ENCODE results near the gene FTL.
A peak's percentile ranks its signal among the peaks of the same experiment; 100 is the strongest.

The FTL gene

GRCh38 chr19:48965806-48966540 lies 864 bp downstream of the FTL start:
- peak; percentile 68 to 76 for DNase-seq (ENCODE audit: low read depth in 2 of 2)

- no peak for DNase-seq (ENCODE audit: low read depth in 2 of 2)
These were observed 1.6 kb downstream of the FTL start for GRCh38 chr19:48966541-48967345.

- no peak for DNase-seq (ENCODE audit: low read depth in 2 of 2)
These were observed 2.5 kb downstream of the FTL start for GRCh38 chr19:48967346-48968178.

GRCh38 chr19:48968179-48968661 lies 3.1 kb downstream of the FTL start:
- no peak for DNase-seq (ENCODE audit: low read depth in 2 of 2)

- no peak for DNase-seq (ENCODE audit: low read depth in 2 of 2)
These were observed 3.7 kb downstream of the FTL start for GRCh38 chr19:48968813-48969218.

- DNase-seq (ENCODE audit: low read depth in 2 of 2): no peak
These were observed 4.4 kb downstream of the FTL start for GRCh38 chr19:48969276-48970138.

- no peak for DNase-seq (ENCODE audit: low read depth in 2 of 2)
These were observed 5.1 kb downstream of the FTL start for GRCh38 chr19:48970139-48970766.

GRCh38 chr19:48970923-48971395 lies 5.8 kb downstream of the FTL start:
- DNase-seq (ENCODE audit: low read depth in 2 of 2): peak; percentile 55 to 82

GRCh38 chr19:48975947-48976847 lies 11.1 kb downstream of the FTL start:
- DNase-seq (ENCODE audit: low read depth in 2 of 2): no peak

- DNase-seq (ENCODE audit: low read depth in 2 of 2): no peak
These were observed 12.0 kb downstream of the FTL start for GRCh38 chr19:48977061-48977460.

- no peak for DNase-seq (ENCODE audit: low read depth in 2 of 2)
These were observed 17.2 kb downstream of the FTL start for GRCh38 chr19:48982280-48982679.

- no peak for DNase-seq (ENCODE audit: low read depth in 2 of 2)
These were observed 20.6 kb downstream of the FTL start for GRCh38 chr19:48985711-48986110.

GRCh38 chr19:48986211-48986610 lies 21.1 kb downstream of the FTL start:
- no peak for DNase-seq (ENCODE audit: low read depth in 2 of 2)

- DNase-seq (ENCODE audit: low read depth in 2 of 2): no peak
These were observed 22.2 kb downstream of the FTL start for GRCh38 chr19:48987323-48987722.

- no peak for DNase-seq (ENCODE audit: low read depth in 2 of 2)
These were observed 23.2 kb downstream of the FTL start for GRCh38 chr19:48988286-48988685.

GRCh38 chr19:48988860-48989259 lies 23.8 kb downstream of the FTL start:
- no peak for DNase-seq (ENCODE audit: low read depth in 2 of 2)

GRCh38 chr19:48989701-48990291 lies 24.7 kb downstream of the FTL start:
- DNase-seq (ENCODE audit: low read depth in 2 of 2): no peak

GRCh38 chr19:48990400-48990799 lies 25.3 kb downstream of the FTL start:
- DNase-seq (ENCODE audit: low read depth in 2 of 2): no peak

- DNase-seq (ENCODE audit: low read depth in 2 of 2): no peak
These were observed 26.0 kb downstream of the FTL start for GRCh38 chr19:48991011-48991609.

All from stimulated activated CD4-positive, alpha-beta T cell treated with anti-CD3 and anti-CD28 coated beads, Interleukin-1b, Interleukin-23, amount 100 ng/mL, for 1 hour (primary cell).